HUES64 (cell line): Measurements from ENCODE around the gene MBNL2.

ENCODE experiments used
- H3K27ac ChIP-seq: 2 replicates; pipeline ENCODE4 v1.7.0; 2013; ENCODE audit warnings: low read depth, low read length, inconsistent platforms
- H3K27me3 ChIP-seq: 2 replicates; pipeline ENCODE4 v1.6.1; 2013; ENCODE audit warnings: mild to moderate bottlenecking, low read length; ENCODE audit not compliant: insufficient read depth
- H3K36me3 ChIP-seq: 2 replicates; pipeline ENCODE4 v1.6.1; 2013; ENCODE audit warnings: mild to moderate bottlenecking, low read length; ENCODE audit not compliant: insufficient read depth
- H3K4me1 ChIP-seq: 2 replicates; pipeline ENCODE4 v1.6.1; 2013; ENCODE audit warnings: mild to moderate bottlenecking, low read length, moderate library complexity; ENCODE audit not compliant: insufficient read depth
- H3K4me3 ChIP-seq: 2 replicates; pipeline ENCODE4 v1.5.1; 2013; ENCODE audit warnings: mild to moderate bottlenecking, low read length, moderate library complexity
- H3K9ac ChIP-seq: 2 replicates; pipeline ENCODE4 v1.6.1; 2013; ENCODE audit warnings: mild to moderate bottlenecking, low read depth, low read length
- H3K9me3 ChIP-seq: 2 replicates; pipeline ENCODE4 v1.6.1; 2013; ENCODE audit warnings: low read depth, low read length; ENCODE audit not compliant: insufficient read depth
- WGBS: fragments of 150-250, 120-280 bp; methylation state at CpG from one replicate; pipeline ENCODE4 v1.1.7; 2013; ENCODE audit warnings: missing lambda C conversion rate; 5-methylcytosine and 5-hydroxymethylcytosine counted together

The MBNL2 gene

GRCh38 chr13:97417698-97418097, 195.6 kb downstream of the MBNL2 start:
- H3K4me1 ChIP-seq = peaks cover 9% of the 10 kb centered on the region; the same call in 1 of the 2 replicates
- H3K36me3 ChIP-seq = no peaks in the 10 kb centered on the region
- no peak overlapping the region for H3K27ac ChIP-seq
- H3K4me3 ChIP-seq = no peak overlapping the region
- H3K9me3 ChIP-seq = no peaks in the 10 kb centered on the region
- 90% methylated on average over 5 of the region's 5 CpGs for WGBS
- no peaks in the 10 kb centered on the region for H3K27me3 ChIP-seq
- no peak overlapping the region for H3K9ac ChIP-seq

- no peaks in the 10 kb centered on the region for H3K27me3 ChIP-seq
- H3K9me3 ChIP-seq = no peaks in the 10 kb centered on the region
- no peak overlapping the region for H3K4me3 ChIP-seq
- 91% methylated on average over 7 of the region's 8 CpGs for WGBS
- no peak overlapping the region for H3K9ac ChIP-seq
- no peaks in the 10 kb centered on the region for H3K36me3 ChIP-seq
- no peak overlapping the region for H3K27ac ChIP-seq
- no peaks in the 10 kb centered on the region for H3K4me1 ChIP-seq
Observed at GRCh38 chr13:97422118-97423054, 200.3 kb downstream of the MBNL2 start.

- Histone ChIP-seq H3K9me3 (no peaks in the 10 kb centered on the region), H3K36me3 (no peaks in the 10 kb centered on the region), H3K4me1 (peaks cover 5% of the 10 kb centered on the region; the same call in 1 of the 2 replicates), H3K9ac (no peak overlapping the region), H3K4me3 (no peak overlapping the region), H3K27ac (no peak overlapping the region), H3K27me3 (no peaks in the 10 kb centered on the region)
- WGBS = 91% methylated on average over 8 of the region's 8 CpGs
Observed at GRCh38 chr13:97423300-97424045, 201.3 kb downstream of the MBNL2 start.

GRCh38 chr13:97425590-97425989, 203.5 kb downstream of the MBNL2 start:
- no peak overlapping the region for H3K4me3 ChIP-seq
- H3K9ac ChIP-seq = no peak overlapping the region
- no peaks in the 10 kb centered on the region for H3K27me3 ChIP-seq
- 84% methylated on average over 2 of the region's 2 CpGs for WGBS
- H3K27ac ChIP-seq = no peak overlapping the region
- peaks cover 5% of the 10 kb centered on the region; the same call in 1 of the 2 replicates for H3K4me1 ChIP-seq
- H3K9me3 ChIP-seq = no peaks in the 10 kb centered on the region
- H3K36me3 ChIP-seq = no peaks in the 10 kb centered on the region

- 95% methylated on average over 3 of the region's 3 CpGs for WGBS
- H3K36me3 ChIP-seq = no peaks in the 10 kb centered on the region
Observed at GRCh38 chr13:97426695-97427094, 204.6 kb downstream of the MBNL2 start.

GRCh38 chr13:97429681-97430081, 207.5 kb downstream of the MBNL2 start:
- no peak overlapping the region for H3K27ac ChIP-seq
- no peak overlapping the region for H3K9ac ChIP-seq
- no peaks in the 10 kb centered on the region for H3K36me3 ChIP-seq
- peaks cover 5% of the 10 kb centered on the region; the same call in 1 of the 2 replicates for H3K4me1 ChIP-seq
- H3K4me3 ChIP-seq = no peak overlapping the region
- H3K9me3 ChIP-seq = no peaks in the 10 kb centered on the region
- WGBS = 88% methylated on average over 6 of the region's 6 CpGs
- H3K27me3 ChIP-seq = no peaks in the 10 kb centered on the region

More at GRCh38 chr13:97426695-97427094, 204.6 kb downstream of the MBNL2 start:
- Histone ChIP-seq H3K4me1 (peaks cover 5% of the 10 kb centered on the region; the same call in 1 of the 2 replicates), H3K27me3 (no peaks in the 10 kb centered on the region), H3K9me3 (no peaks in the 10 kb centered on the region), H3K4me3 (no peak overlapping the region), H3K9ac (no peak overlapping the region), H3K27ac (no peak overlapping the region)

GRCh38 chr13:97430296-97430695, 208.2 kb downstream of the MBNL2 start:
- Histone ChIP-seq H3K27me3 (no peaks in the 10 kb centered on the region), H3K27ac (no peak overlapping the region), H3K4me1 (peaks cover 5% of the 10 kb centered on the region; the same call in 1 of the 2 replicates), H3K4me3 (no peak overlapping the region), H3K9me3 (no peaks in the 10 kb centered on the region), H3K9ac (no peak overlapping the region), H3K36me3 (no peaks in the 10 kb centered on the region)
- 95% methylated on average over 4 of the region's 4 CpGs for WGBS

- WGBS = 88% methylated on average over 4 of the region's 4 CpGs
- H3K9ac ChIP-seq = no peak overlapping the region
- H3K27me3 ChIP-seq = no peaks in the 10 kb centered on the region
- H3K9me3 ChIP-seq = no peaks in the 10 kb centered on the region
- H3K4me1 ChIP-seq = peaks cover 12% of the 10 kb centered on the region
- no peak overlapping the region for H3K27ac ChIP-seq
- H3K36me3 ChIP-seq = peaks cover 2% of the 10 kb centered on the region; the same call in 1 of the 2 replicates
- 0 out of 2 replicates have a peak overlapping the region, but pooled peaks have one; percentile 100 for H3K4me3 ChIP-seq
Observed at GRCh38 chr13:97431171-97431764, 209.1 kb downstream of the MBNL2 start.

GRCh38 chr13:97432232-97432916, 210.2 kb downstream of the MBNL2 start:
- peak overlapping the region; percentile 19; the same call in 1 of the 2 replicates for H3K9ac ChIP-seq
- 55% methylated on average over 18 of the region's 19 CpGs for WGBS
- H3K27ac ChIP-seq = no peak overlapping the region
- no peaks in the 10 kb centered on the region for H3K27me3 ChIP-seq
- no peaks in the 10 kb centered on the region for H3K9me3 ChIP-seq
- peak overlapping the region; percentile 100 for H3K4me3 ChIP-seq
- H3K4me1 ChIP-seq = peaks cover 13% of the 10 kb centered on the region
- H3K36me3 ChIP-seq = peaks cover 6% of the 10 kb centered on the region

- no peaks in the 10 kb centered on the region for H3K9me3 ChIP-seq
- H3K27me3 ChIP-seq = no peaks in the 10 kb centered on the region
- WGBS = 1% methylated on average over 50 of the region's 50 CpGs
- peaks cover 12% of the 10 kb centered on the region for H3K4me1 ChIP-seq
- H3K36me3 ChIP-seq = peaks cover 10% of the 10 kb centered on the region
- H3K9ac ChIP-seq = peak overlapping the region; percentile 85
- H3K4me3 ChIP-seq = peak overlapping the region; percentile 100
- peak overlapping the region; percentile 92 for H3K27ac ChIP-seq
Observed at GRCh38 chr13:97432917-97433726, 211.0 kb downstream of the MBNL2 start.
